HepG2 (cell line): ENCODE results near the gene CSNK1D. TPM values are rescaled to one million over a fixed set of nuclear protein-coding genes. Genes with fewer than 3 reads are reported as not detected.

Source experiments
- ARNT2 ChIP-seq: sonication (generic); formaldehyde crosslinking; IDR thresholded peaks from 2 replicates; pipeline ENCODE4 v1.8.0; 2022; ENCODE audit warnings: mild to moderate bottlenecking, low read depth, missing genetic modification reagents, moderate library complexity
- MTF1 ChIP-seq: sonication (generic); formaldehyde crosslinking; IDR thresholded peaks from 2 replicates; pipeline ENCODE4 v1.5.0; 2020; ENCODE audit warnings: missing genetic modification reagents
- MYNN ChIP-seq: sonication (generic); formaldehyde crosslinking; IDR thresholded peaks from 2 replicates; pipeline ENCODE4 v1.4.0; 2020; ENCODE audit warnings: mild to moderate bottlenecking, low read depth, missing genetic modification reagents
- SP2 ChIP-seq: sonication (generic); formaldehyde crosslinking; IDR thresholded peaks from 2 replicates; pipeline ENCODE4 v1.5.1; 2020; ENCODE audit warnings: mild to moderate bottlenecking, missing genetic modification reagents
- TBX2 ChIP-seq: sonication (generic); formaldehyde crosslinking; IDR thresholded peaks from 2 replicates; pipeline ENCODE4 v1.5.0; 2020; ENCODE audit warnings: missing genetic modification reagents, mild to moderate bottlenecking, borderline replicate concordance
- ZFP62 ChIP-seq: sonication (generic); formaldehyde crosslinking; IDR thresholded peaks from 2 replicates; pipeline ENCODE4 v1.4.0; 2020; ENCODE audit warnings: missing genetic modification reagents
- ZFP82 ChIP-seq: sonication (generic); formaldehyde crosslinking; IDR thresholded peaks from 2 replicates; pipeline ENCODE4 v1.5.1; 2020; ENCODE audit warnings: mild to moderate bottlenecking, missing genetic modification reagents, borderline replicate concordance
- ZNF382 ChIP-seq: sonication (generic); formaldehyde crosslinking; IDR thresholded peaks from 2 replicates; pipeline ENCODE4 v1.5.0; 2020; ENCODE audit warnings: missing genetic modification reagents, mild to moderate bottlenecking, borderline replicate concordance
- ZNF431 ChIP-seq: sonication (generic); formaldehyde crosslinking; IDR thresholded peaks from 2 replicates; pipeline ENCODE4 v1.9.0; 2022; ENCODE audit warnings: missing genetic modification reagents, low read depth, mild to moderate bottlenecking, borderline replicate concordance
- ZNF724P ChIP-seq: sonication (generic); formaldehyde crosslinking; IDR thresholded peaks from 2 replicates; pipeline ENCODE4 v1.8.0; 2022; ENCODE audit warnings: missing genetic modification reagents, borderline replicate concordance
- ZNF761 ChIP-seq: sonication (generic); formaldehyde crosslinking; conservative IDR thresholded peaks from 2 replicates; pipeline ENCODE4 v1.4.0; 2020; ENCODE audit warnings: mild to moderate bottlenecking, missing genetic modification reagents
- polyA plus RNA-seq, 8 experiments: library from polyadenylated mRNA; depleted of rRNA in 3 of 8; stranded (reverse) in 7 of 8; unstranded in 1 of 8; fragments of >200 nt; fragmentation: Illumina TruSeq in 4 of 8; extraction: Trizol in 4 of 8; gene quantifications; 2 replicates each; pipeline versions ENCODE4 v1.2.1 to v1.2.3, GENCODE V29; 2011 to 2016; ENCODE audit warnings: low read depth in 4 of 8, missing spikeins in 1 of 8, mixed read lengths in 1 of 8; ENCODE audit not compliant: insufficient read depth in 1 of 8
- total RNA-seq, 5 experiments: library from RNA; depleted of rRNA; stranded (reverse); fragments of >200 nt; fragmentation: Illumina TruSeq; extraction: Trizol; gene quantifications; 2 replicates each; pipeline ENCODE4 v1.2.3, GENCODE V29; 2016; ENCODE audit warnings: low read depth in 1 of 5
- TF ChIP-seq, protein P1 (sequence below): sonication (generic); formaldehyde crosslinking; IDR thresholded peaks from 2 replicates; pipeline ENCODE4 v1.4.0; 2020; ENCODE audit warnings: mild to moderate bottlenecking, missing genetic modification reagents
- TF ChIP-seq, protein P2 (sequence below): sonication (generic); formaldehyde crosslinking; IDR thresholded peaks from 2 replicates; pipeline ENCODE4 v1.4.0; 2020; ENCODE audit warnings: missing genetic modification reagents
- TF ChIP-seq, protein P3 (sequence below): IDR thresholded peaks from 2 replicates; pipeline ENCODE4 v1.6.1; 2016; ENCODE audit warnings: missing compliant biosample characterization, missing genetic modification reagents, borderline replicate concordance
- TF ChIP-seq, protein P4 (sequence below): sonication (generic); formaldehyde crosslinking; IDR thresholded peaks from 2 replicates; pipeline ENCODE4 v1.4.0; 2020; ENCODE audit warnings: missing genetic modification reagents, borderline replicate concordance
- TF ChIP-seq, protein P5 (sequence below), 2 experiments: sonication (generic) in 1 of 2; formaldehyde crosslinking in 1 of 2; IDR thresholded peaks; 2 replicates each; pipeline versions ENCODE4 v1.6.1 to v1.9.0; 2014 to 2022; ENCODE audit warnings: antibody characterized with exemption in 1 of 2, borderline replicate concordance in 1 of 2, inconsistent platforms in 1 of 2, low read depth in 1 of 2, missing genetic modification reagents in 1 of 2

Gene CSNK1D
- total and polyA plus RNA-seq, 2 of the 13 experiments (the other 11 are each of a cell fraction or from before 2014, with no cell fraction given): 31.5 to 128 TPM

DNA sequence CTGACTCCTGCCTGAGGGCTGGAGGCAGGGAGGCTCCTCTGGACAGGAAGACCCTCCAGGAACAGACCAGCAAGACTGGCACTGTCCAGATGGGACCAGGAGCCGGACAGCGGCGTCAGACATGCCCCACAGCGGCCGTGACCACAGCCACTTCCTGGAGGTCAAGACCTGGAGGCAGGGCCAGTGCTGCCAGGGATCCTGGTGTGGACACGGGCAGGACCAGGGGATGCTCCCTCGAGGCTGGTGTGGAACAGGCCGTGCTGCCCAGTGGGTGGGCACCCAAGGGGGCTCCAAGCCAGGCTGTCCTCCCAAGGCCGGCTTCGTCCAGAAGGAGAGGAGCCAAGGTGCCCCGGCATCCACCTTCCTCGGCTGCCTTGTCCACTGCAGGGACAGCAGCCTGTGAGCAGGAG, 56.4 kb downstream of the CSNK1D start (continued):
- TF ChIP-seq, protein P1, sequence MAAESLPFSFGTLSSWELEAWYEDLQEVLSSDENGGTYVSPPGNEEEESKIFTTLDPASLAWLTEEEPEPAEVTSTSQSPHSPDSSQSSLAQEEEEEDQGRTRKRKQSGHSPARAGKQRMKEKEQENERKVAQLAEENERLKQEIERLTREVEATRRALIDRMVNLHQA (CRISPR knock-in tag): no peak
- TF ChIP-seq, protein P2, sequence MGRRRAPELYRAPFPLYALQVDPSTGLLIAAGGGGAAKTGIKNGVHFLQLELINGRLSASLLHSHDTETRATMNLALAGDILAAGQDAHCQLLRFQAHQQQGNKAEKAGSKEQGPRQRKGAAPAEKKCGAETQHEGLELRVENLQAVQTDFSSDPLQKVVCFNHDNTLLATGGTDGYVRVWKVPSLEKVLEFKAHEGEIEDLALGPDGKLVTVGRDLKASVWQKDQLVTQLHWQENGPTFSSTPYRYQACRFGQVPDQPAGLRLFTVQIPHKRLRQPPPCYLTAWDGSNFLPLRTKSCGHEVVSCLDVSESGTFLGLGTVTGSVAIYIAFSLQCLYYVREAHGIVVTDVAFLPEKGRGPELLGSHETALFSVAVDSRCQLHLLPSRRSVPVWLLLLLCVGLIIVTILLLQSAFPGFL (CRISPR knock-in tag): peak; percentile 64; the same call in 1 of the 2 replicates
- TF ChIP-seq ZFP62 (CRISPR knock-in tag): no peak
- TF ChIP-seq, protein P3, sequence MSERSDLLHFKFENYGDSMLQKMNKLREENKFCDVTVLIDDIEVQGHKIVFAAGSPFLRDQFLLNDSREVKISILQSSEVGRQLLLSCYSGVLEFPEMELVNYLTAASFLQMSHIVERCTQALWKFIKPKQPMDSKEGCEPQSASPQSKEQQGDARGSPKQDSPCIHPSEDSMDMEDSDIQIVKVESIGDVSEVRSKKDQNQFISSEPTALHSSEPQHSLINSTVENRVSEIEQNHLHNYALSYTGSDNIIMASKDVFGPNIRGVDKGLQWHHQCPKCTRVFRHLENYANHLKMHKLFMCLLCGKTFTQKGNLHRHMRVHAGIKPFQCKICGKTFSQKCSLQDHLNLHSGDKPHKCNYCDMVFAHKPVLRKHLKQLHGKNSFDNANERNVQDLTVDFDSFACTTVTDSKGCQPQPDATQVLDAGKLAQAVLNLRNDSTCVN: no peak
- no peak for TF ChIP-seq MTF1
- TF ChIP-seq TBX2 (CRISPR knock-in tag): no peak
- TF ChIP-seq SP2: peak; percentile 58; the same call in 1 of the 2 replicates
- no peak for TF ChIP-seq MYNN (CRISPR knock-in tag)
- TF ChIP-seq ZFP82 (CRISPR knock-in tag): no peak
- TF ChIP-seq, protein P4, sequence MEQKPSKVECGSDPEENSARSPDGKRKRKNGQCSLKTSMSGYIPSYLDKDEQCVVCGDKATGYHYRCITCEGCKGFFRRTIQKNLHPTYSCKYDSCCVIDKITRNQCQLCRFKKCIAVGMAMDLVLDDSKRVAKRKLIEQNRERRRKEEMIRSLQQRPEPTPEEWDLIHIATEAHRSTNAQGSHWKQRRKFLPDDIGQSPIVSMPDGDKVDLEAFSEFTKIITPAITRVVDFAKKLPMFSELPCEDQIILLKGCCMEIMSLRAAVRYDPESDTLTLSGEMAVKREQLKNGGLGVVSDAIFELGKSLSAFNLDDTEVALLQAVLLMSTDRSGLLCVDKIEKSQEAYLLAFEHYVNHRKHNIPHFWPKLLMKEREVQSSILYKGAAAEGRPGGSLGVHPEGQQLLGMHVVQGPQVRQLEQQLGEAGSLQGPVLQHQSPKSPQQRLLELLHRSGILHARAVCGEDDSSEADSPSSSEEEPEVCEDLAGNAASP (CRISPR knock-in tag): no peak
- no peak for TF ChIP-seq ARNT2 (CRISPR knock-in tag)
- TF ChIP-seq ZNF431 (CRISPR knock-in tag): 0 out of 2 replicates have a peak, but pooled peaks have one; percentile 6
- TF ChIP-seq ZNF724P (CRISPR knock-in tag): no peak
- no peak; the same call in 1 of the 2 replicates for TF ChIP-seq ZNF761 (CRISPR knock-in tag)
- TF ChIP-seq ZNF382 (CRISPR knock-in tag): no peak
- TF ChIP-seq, protein P5, sequence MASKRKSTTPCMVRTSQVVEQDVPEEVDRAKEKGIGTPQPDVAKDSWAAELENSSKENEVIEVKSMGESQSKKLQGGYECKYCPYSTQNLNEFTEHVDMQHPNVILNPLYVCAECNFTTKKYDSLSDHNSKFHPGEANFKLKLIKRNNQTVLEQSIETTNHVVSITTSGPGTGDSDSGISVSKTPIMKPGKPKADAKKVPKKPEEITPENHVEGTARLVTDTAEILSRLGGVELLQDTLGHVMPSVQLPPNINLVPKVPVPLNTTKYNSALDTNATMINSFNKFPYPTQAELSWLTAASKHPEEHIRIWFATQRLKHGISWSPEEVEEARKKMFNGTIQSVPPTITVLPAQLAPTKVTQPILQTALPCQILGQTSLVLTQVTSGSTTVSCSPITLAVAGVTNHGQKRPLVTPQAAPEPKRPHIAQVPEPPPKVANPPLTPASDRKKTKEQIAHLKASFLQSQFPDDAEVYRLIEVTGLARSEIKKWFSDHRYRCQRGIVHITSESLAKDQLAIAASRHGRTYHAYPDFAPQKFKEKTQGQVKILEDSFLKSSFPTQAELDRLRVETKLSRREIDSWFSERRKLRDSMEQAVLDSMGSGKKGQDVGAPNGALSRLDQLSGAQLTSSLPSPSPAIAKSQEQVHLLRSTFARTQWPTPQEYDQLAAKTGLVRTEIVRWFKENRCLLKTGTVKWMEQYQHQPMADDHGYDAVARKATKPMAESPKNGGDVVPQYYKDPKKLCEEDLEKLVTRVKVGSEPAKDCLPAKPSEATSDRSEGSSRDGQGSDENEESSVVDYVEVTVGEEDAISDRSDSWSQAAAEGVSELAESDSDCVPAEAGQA (IDR thresholded peaks at IDR 0.05; ENCODE audit: low read depth): no peak
- TF ChIP-seq, protein P5 (CRISPR knock-in tag; IDR thresholded peaks at IDR 0.05; ENCODE audit: borderline replicate concordance): no peak
